GM12872 (cell line): ENCODE data around the gene FYB1.

ENCODE experiments used
- TF ChIP-seq, protein P1 (sequence below): IDR thresholded peaks from 3 replicates; pipeline ENCODE4 v1.5.1; 2011; ENCODE audit warnings: low read depth, mild to moderate bottlenecking, low read length, moderate library complexity; ENCODE audit not compliant: insufficient read depth

Gene FYB1

DNA sequence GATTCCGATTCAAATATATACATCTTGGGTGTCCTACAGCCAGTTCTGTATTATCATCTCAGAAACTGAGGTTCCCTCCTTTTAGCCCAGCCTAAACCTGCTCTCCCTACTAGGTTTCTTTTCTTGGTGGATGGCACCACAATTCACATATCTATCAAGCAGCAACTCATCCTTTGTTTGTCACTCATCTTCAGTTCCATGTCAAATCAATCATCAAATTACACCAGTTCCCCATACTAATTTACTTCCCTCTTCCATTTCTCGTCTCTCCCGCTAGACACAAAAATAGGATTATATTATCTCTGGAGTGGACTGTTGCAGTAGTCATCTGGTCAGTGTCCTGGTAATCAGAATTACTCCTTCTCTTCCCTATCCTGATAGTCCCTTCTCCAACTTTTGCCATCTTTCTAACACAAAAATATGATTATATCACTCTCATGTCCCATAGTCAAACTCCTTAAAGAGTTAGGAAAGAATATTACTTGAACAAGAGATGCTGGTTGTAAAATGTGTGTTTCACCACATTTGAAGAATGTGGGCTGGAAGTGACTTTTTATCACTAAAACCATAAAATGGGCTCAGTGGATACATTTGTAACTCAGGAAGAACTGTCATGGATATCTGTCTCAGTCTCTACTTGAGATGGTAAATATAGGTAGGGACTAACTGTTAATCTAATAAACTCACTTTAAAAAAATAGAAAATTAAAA lies 76.1 kb downstream of the FYB1 start:
- TF ChIP-seq, protein P1, sequence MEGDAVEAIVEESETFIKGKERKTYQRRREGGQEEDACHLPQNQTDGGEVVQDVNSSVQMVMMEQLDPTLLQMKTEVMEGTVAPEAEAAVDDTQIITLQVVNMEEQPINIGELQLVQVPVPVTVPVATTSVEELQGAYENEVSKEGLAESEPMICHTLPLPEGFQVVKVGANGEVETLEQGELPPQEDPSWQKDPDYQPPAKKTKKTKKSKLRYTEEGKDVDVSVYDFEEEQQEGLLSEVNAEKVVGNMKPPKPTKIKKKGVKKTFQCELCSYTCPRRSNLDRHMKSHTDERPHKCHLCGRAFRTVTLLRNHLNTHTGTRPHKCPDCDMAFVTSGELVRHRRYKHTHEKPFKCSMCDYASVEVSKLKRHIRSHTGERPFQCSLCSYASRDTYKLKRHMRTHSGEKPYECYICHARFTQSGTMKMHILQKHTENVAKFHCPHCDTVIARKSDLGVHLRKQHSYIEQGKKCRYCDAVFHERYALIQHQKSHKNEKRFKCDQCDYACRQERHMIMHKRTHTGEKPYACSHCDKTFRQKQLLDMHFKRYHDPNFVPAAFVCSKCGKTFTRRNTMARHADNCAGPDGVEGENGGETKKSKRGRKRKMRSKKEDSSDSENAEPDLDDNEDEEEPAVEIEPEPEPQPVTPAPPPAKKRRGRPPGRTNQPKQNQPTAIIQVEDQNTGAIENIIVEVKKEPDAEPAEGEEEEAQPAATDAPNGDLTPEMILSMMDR = no peak

DNA sequence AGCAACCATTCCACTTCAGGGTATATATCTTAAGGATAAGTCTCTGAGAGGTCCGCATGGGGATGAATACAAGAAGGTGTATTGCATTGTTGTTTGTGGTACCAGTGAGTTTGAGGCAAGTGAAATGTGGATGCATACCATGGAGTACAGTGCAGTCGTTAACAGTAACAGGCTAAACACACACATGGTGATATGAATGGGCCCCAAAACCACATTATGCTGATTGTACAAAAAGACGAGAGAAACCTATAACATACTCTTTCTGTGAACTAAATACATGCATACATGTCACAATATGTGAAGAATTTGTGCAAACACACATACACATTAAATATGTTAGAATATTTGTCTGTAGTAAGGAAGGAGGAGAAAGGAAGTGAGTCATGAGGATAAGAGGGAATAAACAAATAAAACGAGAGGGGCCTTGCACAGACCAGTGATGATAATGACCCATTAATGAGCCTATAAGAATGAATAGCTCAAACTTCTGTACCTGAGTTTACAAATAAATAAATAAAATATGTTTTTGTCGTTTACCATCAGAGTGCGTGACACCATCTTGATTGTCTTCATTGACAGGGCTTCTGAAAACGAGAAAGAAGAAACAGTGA lies 78.7 kb downstream of the FYB1 start:
- TF ChIP-seq, protein P1 = no peak

DNA sequence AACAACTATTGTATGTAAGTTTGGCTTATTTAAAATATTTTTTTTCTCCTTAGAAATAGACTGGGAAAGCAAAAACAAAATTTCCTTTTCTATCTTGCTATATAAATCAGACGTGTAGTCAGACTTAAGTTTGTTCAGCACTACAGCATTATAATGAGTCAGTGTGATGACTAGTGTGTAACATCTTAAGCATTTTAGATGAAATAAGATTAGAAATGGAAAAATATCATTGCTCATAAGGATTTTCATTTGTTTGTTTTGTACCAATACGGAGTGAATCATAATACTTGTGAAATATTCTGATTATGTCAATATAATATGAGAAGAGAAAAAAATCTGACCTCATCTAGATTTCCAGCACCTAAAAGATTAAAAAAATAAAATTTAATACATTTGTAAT lies 80.5 kb downstream of the FYB1 start:
- TF ChIP-seq, protein P1 = no peak

DNA sequence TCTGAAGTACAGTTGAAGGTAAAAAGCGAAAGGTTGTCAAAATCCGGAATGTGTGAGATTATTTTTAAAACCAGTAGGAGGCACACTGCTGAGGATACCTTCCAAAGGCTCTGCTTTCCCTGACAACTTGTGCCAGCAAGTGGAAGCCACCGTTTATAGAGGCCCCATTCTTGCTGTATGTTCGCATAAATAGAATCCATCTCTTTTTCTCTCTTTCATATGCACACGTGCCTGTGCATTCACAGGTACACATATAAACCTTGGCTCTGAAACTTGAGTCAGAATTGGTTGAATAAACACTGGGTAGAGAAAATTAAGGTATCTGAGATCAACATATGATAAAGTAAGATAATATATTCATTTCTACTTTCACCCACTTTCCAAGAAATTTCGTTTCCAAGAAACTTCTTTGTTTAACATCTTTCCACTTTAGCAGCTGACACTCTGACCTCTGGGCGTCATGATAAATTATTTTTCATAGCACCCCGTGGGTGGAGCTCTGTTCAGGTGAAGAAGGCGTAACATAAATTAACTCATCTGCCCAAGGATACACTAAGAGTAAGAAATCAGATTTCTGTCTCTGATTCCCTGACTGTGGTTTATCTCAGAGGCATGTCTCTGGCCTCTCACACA lies 81.4 kb downstream of the FYB1 start:
- TF ChIP-seq, protein P1 = no peak

DNA sequence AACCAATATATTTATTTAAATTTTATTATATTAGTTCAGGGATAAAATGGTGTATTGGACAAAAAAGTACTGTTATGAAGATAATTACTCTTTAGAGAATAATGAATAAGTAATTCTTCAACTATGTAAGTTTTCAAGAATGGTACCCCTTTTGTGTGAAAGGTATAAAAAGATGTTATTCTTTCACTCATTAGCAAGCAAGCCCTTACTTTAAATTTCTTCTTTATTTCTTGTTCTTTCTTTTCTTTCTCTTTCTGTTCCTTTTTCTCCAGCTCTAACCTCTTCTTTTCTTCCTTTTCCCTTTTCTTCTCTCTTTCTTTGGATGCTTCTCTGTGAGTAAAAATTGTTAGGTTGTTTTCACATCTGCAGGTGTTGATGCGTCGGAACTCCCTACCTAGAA lies 82.0 kb downstream of the FYB1 start:
- TF ChIP-seq, protein P1 = no peak

DNA sequence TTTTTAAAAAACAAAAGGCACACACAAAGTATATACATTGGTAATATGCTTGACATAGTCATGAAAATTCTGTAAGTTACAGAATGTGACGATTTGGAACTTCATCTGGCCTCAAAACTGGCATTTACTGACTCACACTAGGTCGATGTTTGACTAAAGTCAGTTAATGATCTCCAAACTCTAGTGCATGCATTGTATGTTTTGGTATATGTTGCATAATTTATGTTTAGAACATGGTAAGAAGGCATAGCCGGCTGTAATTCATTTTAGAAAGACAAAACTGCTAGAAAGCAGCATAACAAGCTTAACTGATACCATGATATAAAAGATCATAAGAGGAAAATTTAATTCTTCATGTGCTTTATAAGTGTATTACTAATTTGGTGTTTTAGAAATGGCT lies 86.6 kb downstream of the FYB1 start:
- TF ChIP-seq, protein P1 = no peak

DNA sequence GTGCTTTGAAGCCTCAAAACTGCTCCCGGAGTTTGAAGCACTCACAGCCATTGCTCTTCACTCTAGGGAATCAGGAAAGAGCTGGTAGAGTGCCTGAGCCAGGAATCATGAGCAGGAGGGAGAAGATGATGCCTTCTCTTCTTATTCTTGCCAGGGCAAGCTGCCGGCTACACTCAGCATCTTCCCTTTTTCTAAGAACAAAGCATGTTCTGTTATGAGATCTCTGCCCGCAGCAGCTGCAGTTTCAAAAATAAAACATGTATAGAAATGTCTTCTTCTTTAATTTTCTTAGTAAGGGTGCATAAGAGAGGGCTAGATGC lies 87.3 kb downstream of the FYB1 start:
- TF ChIP-seq, protein P1 = no peak
